Left renal pelvis (tissue), 4 donors: Measurements from ENCODE around the gene PSAT1. TPM values are rescaled to one million over a fixed set of nuclear protein-coding genes. Genes with fewer than 3 reads are reported as not detected.

Experiments
- DNase-seq, 4 donors: peaks; one replicate each; pipeline ENCODE4 v3.0.0-alpha.2; 2013; ENCODE audit warnings: low read depth in 4 of 4, low spot score in 3 of 4
- polyA plus RNA-seq, 4 donors: library from polyadenylated mRNA; unstranded; fragments of 120-200 nt; gene quantifications; one replicate each; pipeline ENCODE4 v1.2.1, GENCODE V29; 2013; ENCODE audit not compliant: insufficient read length in 4 of 4

PSAT1 gene
- polyA plus RNA-seq, 4 donors, result 25.2 to 67.9 (median 66.5) TPM

DNA sequence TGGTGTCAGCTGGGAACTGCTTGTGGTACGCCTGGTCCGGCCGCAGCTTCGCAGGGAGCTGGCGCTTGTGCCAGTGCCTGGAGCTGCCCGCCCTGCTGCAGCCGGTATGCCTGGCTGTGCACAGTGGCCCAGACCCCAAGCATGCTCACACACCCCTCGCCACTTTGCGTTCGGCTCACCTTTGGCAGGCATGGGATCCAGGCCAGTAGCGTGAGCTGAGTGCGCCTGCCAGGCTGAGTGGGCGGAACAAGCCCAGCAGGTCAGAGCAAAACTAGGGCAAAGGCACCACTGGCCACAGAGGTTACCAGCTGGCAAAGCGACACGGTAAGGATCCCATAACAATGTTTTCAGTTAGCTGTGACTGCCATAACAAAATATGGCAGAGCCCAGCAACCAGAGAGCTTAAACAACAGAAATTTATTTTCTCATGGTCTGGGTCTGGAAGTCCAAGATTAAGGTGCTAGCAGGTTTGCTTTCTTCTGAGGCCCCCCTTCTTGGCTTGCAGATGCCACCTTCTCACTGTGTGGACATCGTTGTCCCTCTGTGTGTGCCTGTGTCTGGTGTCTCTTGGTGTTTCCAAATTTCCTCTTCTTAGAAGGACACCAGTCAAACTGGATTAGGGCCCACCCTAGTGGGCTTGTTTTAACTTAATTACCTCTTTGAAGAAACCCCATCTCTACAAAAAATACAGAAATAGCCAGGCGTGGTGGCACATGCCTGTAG is 61.6 kb downstream of the PSAT1 start:
- DNase-seq, result no peak

DNA sequence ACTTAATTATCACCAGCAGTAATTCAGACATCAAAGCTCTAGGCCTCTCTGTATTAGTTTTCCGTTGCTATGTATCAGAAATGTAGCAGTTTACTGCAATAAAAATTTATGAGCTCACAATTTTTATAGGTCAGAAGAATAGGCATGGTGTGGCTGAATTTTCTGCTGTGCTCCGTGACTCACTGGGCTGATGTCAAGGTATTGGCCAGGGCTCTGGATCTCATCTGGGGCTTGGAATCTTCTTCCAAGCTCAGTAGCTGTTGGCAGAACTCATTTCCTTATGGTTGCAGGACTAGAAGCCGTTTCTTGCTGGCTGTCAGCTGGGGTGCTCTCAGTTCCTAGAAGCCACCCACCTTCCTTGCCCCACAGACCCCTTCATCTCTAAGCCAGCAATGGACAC is 66.3 kb downstream of the PSAT1 start:
- DNase-seq, result no peak

DNA sequence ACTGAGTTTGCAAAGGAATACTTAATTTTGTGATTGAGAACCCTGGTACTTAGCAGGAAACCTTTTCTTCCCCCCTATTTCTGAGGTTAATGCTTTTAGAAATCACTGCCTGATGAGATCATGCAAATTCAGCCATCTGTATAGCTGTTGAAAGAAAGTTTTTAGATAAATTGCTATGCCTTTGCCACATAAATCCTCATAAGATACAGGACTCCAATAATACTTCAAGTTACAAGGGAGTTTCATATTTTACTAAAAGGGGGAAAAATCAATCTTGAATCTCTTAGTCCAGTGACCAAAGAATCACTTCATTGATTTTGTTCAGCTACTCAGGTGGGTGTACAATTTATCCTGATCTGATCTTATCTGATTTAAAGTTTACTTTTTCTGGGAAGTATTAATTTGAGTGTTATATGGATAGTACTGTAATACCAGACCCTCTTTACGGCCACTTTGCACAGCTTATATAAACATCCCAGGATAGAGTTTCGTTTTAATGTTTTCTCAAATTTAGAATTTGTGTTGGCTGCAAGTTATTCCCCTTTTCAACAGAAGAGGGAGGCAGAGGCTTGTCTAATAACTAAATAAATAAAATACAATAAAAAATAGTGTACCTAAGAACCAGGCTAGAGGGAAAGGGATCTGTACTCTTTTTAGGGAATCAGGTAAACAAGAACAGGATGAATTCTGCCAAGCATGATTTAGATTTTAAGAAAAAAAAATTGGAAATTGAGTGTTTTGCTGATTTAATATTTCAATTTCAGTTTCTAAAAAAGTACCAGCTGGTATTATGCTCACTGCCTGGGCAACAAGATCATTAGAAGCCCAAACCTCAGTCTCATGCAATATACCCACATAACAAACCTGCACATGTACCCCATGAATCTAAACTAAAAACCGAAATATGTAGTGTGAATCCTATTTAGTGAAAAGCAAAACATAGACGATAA is 69.1 kb downstream of the PSAT1 start:
- peak in 1 of 4 donors; percentile 6 for DNase-seq

DNA sequence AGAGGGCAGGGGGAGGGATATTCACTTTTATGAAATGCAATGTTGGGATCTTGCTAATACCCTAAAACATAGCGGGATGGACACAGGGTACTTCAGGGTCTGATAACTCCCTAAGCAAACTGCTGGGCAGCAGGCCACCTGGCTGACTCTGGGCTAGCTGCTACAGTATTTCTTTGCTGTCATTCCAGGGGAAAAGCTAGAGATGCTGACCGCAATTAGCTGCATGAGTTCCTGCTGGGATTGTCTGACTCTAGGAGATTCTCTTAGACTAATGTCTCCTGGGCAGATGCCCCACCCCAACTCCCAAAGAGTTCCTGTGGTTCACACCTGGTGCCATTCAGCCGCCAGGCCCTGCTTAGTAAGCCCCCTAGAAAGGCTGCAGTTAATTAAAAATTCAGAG is 69.9 kb downstream of the PSAT1 start:
- no peak for DNase-seq

DNA sequence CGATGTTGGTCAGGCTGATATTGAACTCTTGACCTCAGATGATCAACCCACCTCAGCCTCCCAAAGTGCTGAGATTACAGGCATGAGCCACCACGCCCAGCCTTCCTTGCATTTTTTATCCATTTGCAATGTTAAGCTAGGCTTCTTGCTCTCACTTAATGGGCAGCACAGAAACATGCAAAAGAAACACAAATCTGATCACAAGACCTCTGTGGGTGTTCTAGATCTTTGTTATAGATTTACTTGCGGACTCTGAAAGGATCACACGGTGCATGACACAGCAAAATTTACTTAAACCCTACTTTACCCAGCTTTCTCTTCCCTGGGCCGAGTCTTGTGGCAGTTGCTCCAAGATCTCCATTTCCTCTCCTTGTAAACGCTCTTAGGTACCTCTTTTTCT is 71.3 kb downstream of the PSAT1 start:
- no peak for DNase-seq

DNA sequence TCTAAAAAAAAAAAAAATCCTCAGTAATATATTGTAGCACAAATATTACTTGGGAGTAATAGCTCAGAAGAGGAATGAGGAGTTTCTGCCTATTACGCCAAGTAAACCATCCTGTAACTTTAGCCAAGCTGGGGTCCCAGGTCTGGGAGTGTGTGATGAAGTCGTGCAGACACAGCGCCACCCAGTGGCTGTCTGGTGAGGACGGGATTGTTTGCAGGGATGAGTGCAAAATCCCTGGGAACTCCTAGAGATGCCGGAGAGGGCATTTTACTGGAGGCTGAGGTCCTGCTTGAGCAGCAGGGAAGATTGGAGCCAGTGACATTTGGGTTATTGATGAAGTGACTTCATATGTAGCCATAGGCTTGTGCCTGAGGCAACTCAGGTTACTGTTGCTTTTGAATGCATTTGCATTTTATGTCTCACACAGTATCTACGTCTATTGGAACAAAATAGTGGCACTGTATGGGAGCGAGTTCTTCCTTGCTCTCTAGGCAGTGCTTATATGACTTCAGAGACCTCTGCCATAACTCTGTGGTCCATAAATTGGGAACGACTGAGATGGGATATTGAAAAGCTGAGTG is 72.8 kb downstream of the PSAT1 start:
- peak; percentile 56 to 67 (median 60) for DNase-seq

DNA sequence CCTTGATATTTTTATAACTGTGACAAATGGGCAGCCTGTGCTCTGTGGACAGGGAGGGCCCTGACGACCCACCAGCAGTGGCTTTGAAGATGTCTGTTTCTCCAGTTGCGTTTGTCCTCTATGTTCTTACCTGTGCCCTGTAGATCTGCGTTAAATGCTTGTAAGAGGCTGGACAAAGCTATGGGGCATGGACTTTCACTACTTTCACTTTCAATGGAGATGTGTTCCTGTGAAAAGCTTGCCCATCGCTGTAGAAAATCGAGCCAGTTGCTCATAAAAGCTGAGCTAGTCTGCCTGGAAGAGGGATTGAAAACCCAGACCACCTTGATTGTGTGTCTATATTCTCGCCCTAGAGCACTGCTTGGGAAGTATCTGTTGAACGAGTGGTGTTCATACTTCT is 74.1 kb downstream of the PSAT1 start:
- DNase-seq, result no peak

DNA sequence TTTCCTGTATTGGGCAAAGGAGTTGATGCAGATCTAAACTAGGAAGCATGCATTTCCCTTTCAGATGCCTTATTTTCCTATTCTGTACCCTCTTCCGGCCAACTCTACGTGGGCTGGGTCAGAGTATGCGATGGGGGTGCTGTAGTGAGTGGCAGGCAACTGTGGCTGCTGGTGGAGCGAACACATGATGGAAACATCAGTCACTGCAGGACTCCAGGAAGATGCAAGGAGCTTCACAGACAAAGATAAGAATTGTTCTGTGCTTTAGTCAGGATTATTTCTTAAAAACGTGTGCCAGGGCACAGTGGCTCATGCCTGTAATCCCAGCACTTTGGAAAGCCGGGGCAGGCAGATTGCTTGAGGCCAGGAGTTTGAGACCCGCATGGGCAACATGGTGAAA is 75.1 kb downstream of the PSAT1 start:
- DNase-seq, result no peak

Other genes with a start within 250 kb of the PSAT1 start
- 10 to 100 TPM; 34.8 to 38.7 (median 36.7) TPM for gene CEP78, start 61.0 kb upstream of the PSAT1 start, polyA plus RNA-seq